ENCODE data around the gene DES. TPM values are rescaled to one million over a fixed set of nuclear protein-coding genes. Genes with fewer than 3 reads are reported as not detected.

The DES gene
- total RNA-seq (2022; extraction: Qiagen RNA extraction), result 0.07 to 0.39 TPM (median 0.24 TPM) in 5 replicates

GRCh38 chr2:219418155-219419011 lies at the start of gene DES:
DES (plus strand) TSS chr2:219418377; CDS start chr2:219418463, 86 bp downstream.

GRCh38 chr2:219387306-219388120 lies 30.7 kb upstream of the DES start, which contains the start of gene DNPEP:
DNPEP (minus strand) TSS chr2:219387912; CDS start chr2:219387794, 118 bp downstream.

GRCh38 chr2:219434718-219435525 lies 16.7 kb downstream of the DES start, which contains the start of gene SPEG:
SPEG (plus strand) TSS chr2:219434843; CDS start chr2:219434978, 135 bp downstream.

Other genes with a start within 250 kb of the DES start
- 0.59 to 1.1 TPM (median 0.86 TPM) in 5 replicates for gene SLC23A3, start 248.3 kb upstream of the DES start, total RNA-seq (2022; extraction: Qiagen RNA extraction)
- gene CNPPD1, start 241.5 kb upstream of the DES start, total RNA-seq (2022; extraction: Qiagen RNA extraction), result 37.5 to 49.4 TPM (median 49.0 TPM) in 5 replicates
- gene RETREG2, start 240.1 kb upstream of the DES start, total RNA-seq (2022; extraction: Qiagen RNA extraction), result 58.9 to 86.5 TPM (median 84.0 TPM) in 5 replicates
- gene ZFAND2B, start 211.6 kb upstream of the DES start, total RNA-seq (2022; extraction: Qiagen RNA extraction), result 17.4 to 22.2 TPM (median 21.2 TPM) in 5 replicates
- gene ABCB6, start 199.4 kb upstream of the DES start, total RNA-seq (2022; extraction: Qiagen RNA extraction), result 20.0 to 39.6 TPM (median 30.0 TPM) in 5 replicates
- 38.4 to 49.5 TPM (median 43.9 TPM) in 5 replicates for gene ATG9A, start 188.7 kb upstream of the DES start, total RNA-seq (2022; extraction: Qiagen RNA extraction)
- gene ANKZF1, start 188.6 kb upstream of the DES start, total RNA-seq (2022; extraction: Qiagen RNA extraction), result 13.6 to 19.8 TPM (median 16.9 TPM) in 5 replicates
- gene GLB1L, start 172.9 kb upstream of the DES start, total RNA-seq (2022; extraction: Qiagen RNA extraction), result 5.3 to 7.4 TPM (median 5.5 TPM) in 5 replicates
- gene STK16, start 172.9 kb upstream of the DES start, total RNA-seq (2022; extraction: Qiagen RNA extraction), result 28.7 to 32.1 TPM (median 29.8 TPM) in 5 replicates
- 0.13 to 0.28 TPM (median 0.18 TPM) in 4 of 5 replicates, not detected in the other for gene TUBA4B, start 165.1 kb upstream of the DES start, total RNA-seq (2022; extraction: Qiagen RNA extraction)
- gene TUBA4A, start 164.5 kb upstream of the DES start, total RNA-seq (2022; extraction: Qiagen RNA extraction), result 250 to 402 TPM (median 282 TPM) in 5 replicates
- 32.8 to 43.6 TPM (median 40.5 TPM) in 5 replicates for gene DNAJB2, start 139.0 kb upstream of the DES start, total RNA-seq (2022; extraction: Qiagen RNA extraction)
- gene PTPRN, start 109.0 kb upstream of the DES start, total RNA-seq (2022; extraction: Qiagen RNA extraction), result 1.1 to 1.8 TPM (median 1.3 TPM) in 5 replicates
- not detected in 5 replicates for gene RESP18, start 85.6 kb upstream of the DES start, total RNA-seq (2022; extraction: Qiagen RNA extraction)
- gene DNPEP, start 30.5 kb upstream of the DES start, total RNA-seq (2022; extraction: Qiagen RNA extraction), result 60.0 to 70.4 TPM (median 63.8 TPM) in 5 replicates
- gene SPEG, start 16.5 kb downstream of the DES start, total RNA-seq (2022; extraction: Qiagen RNA extraction), result 6.6 to 11.2 TPM (median 7.6 TPM) in 5 replicates
- 33.9 to 37.6 TPM (median 36.5 TPM) in 5 replicates for gene GMPPA, start 80.5 kb downstream of the DES start, total RNA-seq (2022; extraction: Qiagen RNA extraction)
- 0.07 to 0.20 TPM (median 0.13 TPM) in 3 of 5 replicates, not detected in the others for gene ASIC4, start 96.1 kb downstream of the DES start, total RNA-seq (2022; extraction: Qiagen RNA extraction)
- gene CHPF, start 125.4 kb downstream of the DES start, total RNA-seq (2022; extraction: Qiagen RNA extraction), result 19.5 to 34.2 TPM (median 31.1 TPM) in 5 replicates
- gene TMEM198, start 125.7 kb downstream of the DES start, total RNA-seq (2022; extraction: Qiagen RNA extraction), result 0.66 to 1.3 TPM (median 1.1 TPM) in 5 replicates
- gene OBSL1, start 153.2 kb downstream of the DES start, total RNA-seq (2022; extraction: Qiagen RNA extraction), result 16.0 to 23.3 TPM (median 21.8 TPM) in 5 replicates
- gene INHA, start 153.9 kb downstream of the DES start, total RNA-seq (2022; extraction: Qiagen RNA extraction), result 0.08 to 0.65 TPM (median 0.39 TPM) in 5 replicates
- gene STK11IP, start 179.5 kb downstream of the DES start, total RNA-seq (2022; extraction: Qiagen RNA extraction), result 12.6 to 19.3 TPM (median 17.5 TPM) in 5 replicates
- 2.6 to 3.9 TPM (median 3.0 TPM) in 5 replicates for gene SLC4A3, start 209.3 kb downstream of the DES start, total RNA-seq (2022; extraction: Qiagen RNA extraction)